WTC11 (cell line): Measurements from ENCODE around the gene ARHGEF39. TPM values are rescaled to one million over a fixed set of nuclear protein-coding genes. Genes with fewer than 3 reads are reported as not detected.

Experiments used
- ATAC-seq: fragments of 200-7000 bp; cut with Tn5 transposase; 2 replicates; pipeline ENCODE4 v1.10.0; 2021; ENCODE audit warnings: mild to moderate bottlenecking, moderate library complexity
- CTCF ChIA-PET: fragments of 300-600 bp; sonication (Branson Sonifier 250); formaldehyde crosslinking; loops from one replicate; lab custom pipeline; 2021; ENCODE audit warnings: antibody characterized with exemption; lab: Charles Lee
- POLR2A ChIA-PET: fragments of 350-600 bp; sonication (Branson Sonifier 250); formaldehyde crosslinking; loops from one replicate; lab custom pipeline; 2021; ENCODE audit warnings: antibody characterized with exemption; lab: Charles Lee
- DNase-seq: peaks from one replicate; pipeline ENCODE4 v3.0.0; 2021; ENCODE audit warnings: low spot score
- H3K27ac Mint-ChIP-seq: 2 replicates; pipeline ENCODE4 v1.8.0; 2021; ENCODE audit warnings: mixed read lengths
- H3K27me3 Mint-ChIP-seq: 2 replicates; pipeline ENCODE4 v1.8.0; 2021; ENCODE audit warnings: low read depth, mild to moderate bottlenecking, moderate library complexity, mixed read lengths
- H3K36me3 Mint-ChIP-seq: 2 replicates; pipeline ENCODE4 v1.8.0; 2021; ENCODE audit warnings: mixed read lengths
- H3K4me1 Mint-ChIP-seq: 2 replicates; pipeline ENCODE4 v1.8.0; 2022; ENCODE audit warnings: mixed read lengths
- H3K4me3 Mint-ChIP-seq: 2 replicates; pipeline ENCODE4 v1.8.0; 2021; ENCODE audit warnings: mild to moderate bottlenecking, moderate library complexity, mixed read lengths
- H3K9me3 Mint-ChIP-seq: 2 replicates; pipeline ENCODE4 v1.8.0; 2021; ENCODE audit warnings: mixed read lengths
- AR ChIP-seq: fragments of 250-450 bp; sonication (Bioruptor Pico); IDR thresholded peaks from 2 replicates; pipeline ENCODE4 v1.9.0; 2021; ENCODE audit warnings: mild to moderate bottlenecking
- ARID4B ChIP-seq: sonication (generic); formaldehyde crosslinking; IDR thresholded peaks from 2 replicates; pipeline ENCODE4 v1.8.0; 2023; ENCODE audit warnings: missing genetic modification reagents, mild to moderate bottlenecking, borderline replicate concordance
- ATF1 ChIP-seq: sonication (generic); formaldehyde crosslinking; IDR thresholded peaks from 2 replicates; pipeline ENCODE4 v1.8.1; 2023; ENCODE audit warnings: mild to moderate bottlenecking, moderate library complexity, missing genetic modification reagents
- E2F1 ChIP-seq: sonication (generic); formaldehyde crosslinking; IDR thresholded peaks from 2 replicates; pipeline ENCODE4 v1.8.0; 2022; ENCODE audit warnings: mild to moderate bottlenecking, missing genetic modification reagents
- FOXJ3 ChIP-seq: sonication (generic); formaldehyde crosslinking; IDR thresholded peaks from 2 replicates; pipeline ENCODE4 v1.9.0; 2021; ENCODE audit warnings: missing genetic modification reagents, mild to moderate bottlenecking, borderline replicate concordance
- FOXK1 ChIP-seq: sonication (generic); formaldehyde crosslinking; IDR thresholded peaks from 2 replicates; pipeline ENCODE4 v1.8.0; 2022; ENCODE audit warnings: mild to moderate bottlenecking, moderate library complexity, missing genetic modification reagents
- IRF2 ChIP-seq: sonication (generic); formaldehyde crosslinking; IDR thresholded peaks from 2 replicates; pipeline ENCODE4 v1.8.0; 2022; ENCODE audit warnings: low read depth, missing genetic modification reagents, borderline replicate concordance
- JUN ChIP-seq: sonication (generic); formaldehyde crosslinking; IDR thresholded peaks from 2 replicates; pipeline ENCODE4 v1.8.0; 2023; ENCODE audit warnings: mild to moderate bottlenecking, missing genetic modification reagents
- MAX ChIP-seq: sonication (generic); formaldehyde crosslinking; IDR thresholded peaks from 2 replicates; pipeline ENCODE4 v1.8.0; 2022; ENCODE audit warnings: mild to moderate bottlenecking, missing genetic modification reagents
- MXD4 ChIP-seq: fragments of 250-450 bp; sonication (Bioruptor Pico); IDR thresholded peaks from 2 replicates; pipeline ENCODE4 v1.8.0; 2021; ENCODE audit warnings: mild to moderate bottlenecking, moderate library complexity, borderline replicate concordance
- NFE2L1 ChIP-seq: sonication (generic); formaldehyde crosslinking; IDR thresholded peaks from 2 replicates; pipeline ENCODE4 v1.8.1; 2023; ENCODE audit warnings: missing genetic modification reagents
- NR1H2 ChIP-seq: sonication (generic); formaldehyde crosslinking; IDR thresholded peaks from 2 replicates; pipeline ENCODE4 v1.9.0; 2021; ENCODE audit warnings: mild to moderate bottlenecking, moderate library complexity, missing genetic modification reagents
- NR2C2 ChIP-seq: sonication (generic); formaldehyde crosslinking; IDR thresholded peaks from 2 replicates; pipeline ENCODE4 v1.8.0; 2022; ENCODE audit warnings: mild to moderate bottlenecking, missing genetic modification reagents
- NR3C1 ChIP-seq: sonication (generic); formaldehyde crosslinking; conservative IDR thresholded peaks from 2 replicates; pipeline ENCODE4 v1.8.1; 2023; ENCODE audit warnings: low read depth, mild to moderate bottlenecking, missing genetic modification reagents
- OVOL2 ChIP-seq: fragments of 250-450 bp; sonication (Bioruptor Pico); IDR thresholded peaks from 2 replicates; pipeline ENCODE4 v1.9.0; 2021; ENCODE audit warnings: mild to moderate bottlenecking, borderline replicate concordance
- RORB ChIP-seq: fragments of 250-450 bp; sonication (Bioruptor Pico); IDR thresholded peaks from 2 replicates; pipeline ENCODE4 v1.9.0; 2021; ENCODE audit warnings: mild to moderate bottlenecking
- TEAD1 ChIP-seq: sonication (generic); formaldehyde crosslinking; IDR thresholded peaks from 2 replicates; pipeline ENCODE4 v1.8.0; 2022; ENCODE audit warnings: mild to moderate bottlenecking, missing genetic modification reagents
- TP53 ChIP-seq: sonication (generic); formaldehyde crosslinking; IDR thresholded peaks from 2 replicates; pipeline ENCODE4 v1.8.1; 2023; ENCODE audit warnings: mild to moderate bottlenecking, missing genetic modification reagents
- ZMAT4 ChIP-seq: fragments of 250-450 bp; sonication (Bioruptor Pico); IDR thresholded peaks from 2 replicates; pipeline ENCODE4 v1.9.0; 2021; ENCODE audit warnings: mild to moderate bottlenecking
- ZNF423 ChIP-seq: fragments of 250-450 bp; sonication (Bioruptor Pico); IDR thresholded peaks from 2 replicates; pipeline ENCODE4 v2.1.2; 2022; ENCODE audit warnings: mild to moderate bottlenecking, moderate library complexity
- ZNF512 ChIP-seq: sonication (generic); formaldehyde crosslinking; IDR thresholded peaks from 2 replicates; pipeline ENCODE4 v1.8.1; 2022; ENCODE audit warnings: missing genetic modification reagents, borderline replicate concordance
- ZNF532 ChIP-seq: fragments of 250-450 bp; sonication (Bioruptor Pico); IDR thresholded peaks from 2 replicates; pipeline ENCODE4 v1.9.0; 2021; ENCODE audit warnings: mild to moderate bottlenecking, borderline replicate concordance
- total RNA-seq: library from RNA; stranded (reverse); gene quantifications from 3 replicates; pipeline ENCODE4 v1.2.3, GENCODE V29; 2021

Gene ARHGEF39
- total RNA-seq, 1 experiment from 2014 or later = 23.8 TPM

- TF ChIP-seq ARID4B (no peak), FOXJ3 (CRISPR knock-in tag) (no peak), AR (CRISPR knock-in tag) (no peak), E2F1 (CRISPR knock-in tag) (no peak), NFE2L1 (CRISPR knock-in tag) (no peak), FOXK1 (CRISPR knock-in tag) (no peak), ZMAT4 (CRISPR knock-in tag) (no peak), JUN (CRISPR knock-in tag) (no peak), OVOL2 (CRISPR knock-in tag) (no peak), TP53 (CRISPR knock-in tag) (no peak), ZNF512 (no peak), NR2C2 (CRISPR knock-in tag) (no peak), ZNF423 (CRISPR knock-in tag) (no peak), TEAD1 (CRISPR knock-in tag) (no peak)
Observed at GRCh38 chr9:35627575-35627974, 37.4 kb downstream of the ARHGEF39 start (continued).

GRCh38 chr9:35619800-35620158, 45.2 kb downstream of the ARHGEF39 start:
- no peak for ATAC-seq
- Mint-ChIP-seq H3K27me3 (peaks cover 47% of the 10 kb centered on the region), H3K9me3 (no peaks in the 10 kb centered on the region), H3K4me1 (peaks cover 9% of the 10 kb centered on the region), H3K27ac (no peak overlapping the region), H3K4me3 (no peak overlapping the region), H3K36me3 (no peaks in the 10 kb centered on the region)
- CTCF ChIA-PET = interaction anchor here (1.2 to 2.0 kb wide), 3 partner anchors 9 to 26 kb away, joined by 4 to 13 read pairs (median 6); no protein-coding TSS in a partner anchor
- TF ChIP-seq NR1H2 (CRISPR knock-in tag) (no peak), MAX (CRISPR knock-in tag) (no peak), ZNF532 (CRISPR knock-in tag) (no peak), NR3C1 (no peak), MXD4 (CRISPR knock-in tag) (no peak), ATF1 (CRISPR knock-in tag) (no peak), IRF2 (CRISPR knock-in tag) (no peak), TEAD1 (CRISPR knock-in tag) (no peak), NFE2L1 (CRISPR knock-in tag) (no peak), RORB (CRISPR knock-in tag) (no peak)
- DNase-seq = no peak
- POLR2A ChIA-PET = no interaction called here
